ENCODE data around the gene EMX1.

DNA sequence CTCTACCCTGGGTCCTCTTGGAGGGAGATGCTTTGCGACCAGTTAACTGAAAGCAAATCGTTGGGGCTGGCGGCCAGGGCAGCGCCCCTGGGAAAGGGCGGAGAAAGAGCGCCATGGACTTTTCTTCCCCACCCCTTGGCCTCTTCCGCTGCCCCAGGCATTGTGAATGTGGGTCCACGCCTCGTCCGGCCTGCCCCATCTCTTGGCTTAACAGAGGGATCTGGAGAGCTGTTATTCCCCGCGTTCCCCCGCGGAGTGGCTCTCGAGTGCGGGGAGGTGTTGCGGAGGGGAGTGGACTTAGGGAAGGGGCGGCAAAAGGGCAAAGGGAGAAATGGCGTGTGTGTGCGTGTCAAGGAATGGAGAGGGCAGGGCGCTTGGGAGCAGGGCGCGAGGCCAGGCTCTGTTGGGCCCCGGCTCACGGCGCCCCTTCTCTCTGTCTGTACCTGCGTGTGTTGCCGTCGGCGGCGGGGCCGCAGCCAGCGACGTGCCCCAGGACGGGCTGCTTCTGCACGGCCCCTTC lies 6.6 kb downstream of the EMX1 start:
- TF ChIP-seq NFYB (CRISPR knock-in tag; IDR thresholded peaks at IDR 0.05): no peak
- TF ChIP-seq, protein P1, sequence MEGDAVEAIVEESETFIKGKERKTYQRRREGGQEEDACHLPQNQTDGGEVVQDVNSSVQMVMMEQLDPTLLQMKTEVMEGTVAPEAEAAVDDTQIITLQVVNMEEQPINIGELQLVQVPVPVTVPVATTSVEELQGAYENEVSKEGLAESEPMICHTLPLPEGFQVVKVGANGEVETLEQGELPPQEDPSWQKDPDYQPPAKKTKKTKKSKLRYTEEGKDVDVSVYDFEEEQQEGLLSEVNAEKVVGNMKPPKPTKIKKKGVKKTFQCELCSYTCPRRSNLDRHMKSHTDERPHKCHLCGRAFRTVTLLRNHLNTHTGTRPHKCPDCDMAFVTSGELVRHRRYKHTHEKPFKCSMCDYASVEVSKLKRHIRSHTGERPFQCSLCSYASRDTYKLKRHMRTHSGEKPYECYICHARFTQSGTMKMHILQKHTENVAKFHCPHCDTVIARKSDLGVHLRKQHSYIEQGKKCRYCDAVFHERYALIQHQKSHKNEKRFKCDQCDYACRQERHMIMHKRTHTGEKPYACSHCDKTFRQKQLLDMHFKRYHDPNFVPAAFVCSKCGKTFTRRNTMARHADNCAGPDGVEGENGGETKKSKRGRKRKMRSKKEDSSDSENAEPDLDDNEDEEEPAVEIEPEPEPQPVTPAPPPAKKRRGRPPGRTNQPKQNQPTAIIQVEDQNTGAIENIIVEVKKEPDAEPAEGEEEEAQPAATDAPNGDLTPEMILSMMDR (CRISPR knock-in tag; IDR thresholded peaks at IDR 0.05): no peak
- TF ChIP-seq EZH2 (conservative IDR thresholded peaks at IDR 0.05; ENCODE audit: low read depth, low read length): no peak
- TF ChIP-seq ZNF891 (CRISPR knock-in tag; IDR thresholded peaks at IDR 0.05): no peak
- TF ChIP-seq ZNF777 (CRISPR knock-in tag; IDR thresholded peaks at IDR 0.05): no peak
- no peak for TF ChIP-seq ZNF33B (CRISPR knock-in tag; IDR thresholded peaks at IDR 0.05)
- TF ChIP-seq KDM1A (CRISPR knock-in tag; IDR thresholded peaks at IDR 0.05): no peak
- no peak for TF ChIP-seq FOSL2 (CRISPR knock-in tag; IDR thresholded peaks at IDR 0.05)
- no peak for TF ChIP-seq SMC3 (IDR thresholded peaks at IDR 0.05; ENCODE audit: low read length)
- no peak for TF ChIP-seq NFKBIZ (CRISPR knock-in tag; IDR thresholded peaks at IDR 0.05)
- TF ChIP-seq FOXK2 (IDR thresholded peaks at IDR 0.05): no peak

Data from HepG2 (cell line).